Activated CD4-positive, alpha-beta T cell treated with anti-CD3 and anti-CD28 coated beads for 48 hours (primary cell): ENCODE measurements around the gene CYSTM1.

Experiments
- DNase-seq: peaks from one replicate; pipeline ENCODE4 v3.0.0-alpha.2; 2020

Gene CYSTM1

GRCh38 chr5:140239939-140240700, 65.1 kb downstream of the CYSTM1 start:
- peak; percentile 81 for DNase-seq

GRCh38 chr5:140240987-140241706, 66.2 kb downstream of the CYSTM1 start:
- no peak for DNase-seq

- no peak for DNase-seq
These were observed 67.1 kb downstream of the CYSTM1 start for GRCh38 chr5:140242099-140242498.

- DNase-seq: no peak
These were observed 68.0 kb downstream of the CYSTM1 start for GRCh38 chr5:140242890-140243585.

DNA sequence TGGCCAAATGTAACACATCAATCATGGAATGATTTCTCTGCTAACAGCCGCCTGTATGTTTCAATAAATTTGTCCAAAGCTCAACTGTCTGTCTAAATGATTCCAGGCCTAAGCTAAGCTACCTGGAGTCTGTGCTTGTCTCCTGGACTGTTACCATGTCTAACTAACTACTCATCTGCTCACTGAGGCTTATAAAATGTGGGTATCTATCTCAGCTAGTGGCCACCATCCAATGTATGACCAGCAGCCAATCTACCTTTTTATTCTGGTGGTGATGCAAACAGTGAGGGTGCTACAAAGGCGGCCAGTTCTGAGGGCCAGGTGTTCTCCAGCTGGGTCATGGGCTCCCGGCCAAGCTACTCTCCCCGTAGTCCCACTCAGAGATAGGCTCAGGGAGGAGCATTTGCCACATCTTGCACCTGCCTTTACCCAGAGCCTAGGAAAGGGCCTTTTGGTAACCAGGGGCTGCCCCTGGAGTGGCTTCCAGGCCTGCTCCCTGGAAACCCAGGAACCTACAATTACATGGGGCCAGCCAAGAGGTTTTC, 68.8 kb downstream of the CYSTM1 start:
- no peak for DNase-seq

GRCh38 chr5:140244525-140245025, 69.6 kb downstream of the CYSTM1 start:
- peak; percentile 90 for DNase-seq

DNA sequence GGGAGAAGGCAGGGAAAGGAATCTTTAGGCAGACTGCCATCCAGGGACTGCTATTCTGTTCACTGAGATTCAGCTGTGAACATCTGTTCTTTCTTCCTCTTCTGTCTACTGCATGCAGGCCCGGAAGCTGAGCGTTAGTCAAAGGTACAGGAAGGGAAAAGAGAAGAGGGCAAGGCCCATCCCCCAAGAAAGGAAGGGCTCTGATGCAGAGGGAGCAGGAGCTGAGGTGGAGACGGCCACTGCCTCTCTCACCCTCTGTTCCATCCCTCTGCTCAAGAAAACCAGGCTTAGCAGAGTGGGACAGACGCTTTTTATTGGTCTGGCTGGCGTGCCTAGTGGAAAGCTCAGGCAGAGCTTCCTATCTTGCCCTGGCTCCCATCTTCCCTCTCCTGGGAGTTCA, 70.4 kb downstream of the CYSTM1 start:
- no peak for DNase-seq

DNA sequence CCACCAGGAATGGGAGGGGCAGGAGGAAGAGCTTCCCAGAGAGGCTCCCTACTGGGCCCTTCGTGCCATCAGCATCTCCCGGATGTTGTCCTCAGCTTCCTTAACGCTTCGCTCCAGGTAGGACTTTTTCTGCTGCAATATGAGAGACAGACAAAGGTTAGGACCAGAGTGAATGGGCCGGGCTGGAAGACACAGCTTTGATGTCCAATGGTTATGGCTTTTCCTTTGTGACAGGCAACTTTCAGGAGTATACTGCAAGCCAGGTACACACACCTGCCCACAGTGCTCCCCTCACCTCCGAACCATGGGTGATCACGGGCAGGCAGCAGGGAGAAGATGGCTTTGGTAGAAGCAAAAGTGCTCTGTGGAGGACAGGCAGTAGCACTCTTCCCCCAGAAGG, 70.9 kb downstream of the CYSTM1 start:
- DNase-seq: no peak

- DNase-seq: no peak
These were observed 71.6 kb downstream of the CYSTM1 start for GRCh38 chr5:140246378-140247122.

DNA sequence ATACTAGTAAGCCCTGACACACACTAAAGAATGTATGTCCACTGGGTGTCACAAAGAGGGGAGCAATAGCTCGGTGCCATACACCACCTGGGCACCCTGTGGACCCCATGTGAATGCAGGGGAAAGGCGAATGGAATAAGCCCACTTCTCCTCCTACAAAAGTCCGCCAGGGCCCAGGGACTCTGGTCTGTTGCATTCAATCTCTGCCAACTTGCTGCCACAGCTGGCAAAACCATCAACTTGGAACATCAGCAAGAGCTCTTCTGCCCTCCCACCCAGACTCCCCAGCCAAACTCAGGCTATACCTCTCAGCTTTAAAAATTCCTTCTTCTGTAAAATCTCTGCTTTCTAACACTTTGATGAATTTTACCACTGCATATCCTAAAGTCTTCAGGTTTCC, 73.4 kb downstream of the CYSTM1 start:
- DNase-seq: no peak

- no peak for DNase-seq
These were observed 74.5 kb downstream of the CYSTM1 start for GRCh38 chr5:140249536-140249935.

GRCh38 chr5:140250386-140250785, 75.4 kb downstream of the CYSTM1 start:
- DNase-seq: no peak

DNA sequence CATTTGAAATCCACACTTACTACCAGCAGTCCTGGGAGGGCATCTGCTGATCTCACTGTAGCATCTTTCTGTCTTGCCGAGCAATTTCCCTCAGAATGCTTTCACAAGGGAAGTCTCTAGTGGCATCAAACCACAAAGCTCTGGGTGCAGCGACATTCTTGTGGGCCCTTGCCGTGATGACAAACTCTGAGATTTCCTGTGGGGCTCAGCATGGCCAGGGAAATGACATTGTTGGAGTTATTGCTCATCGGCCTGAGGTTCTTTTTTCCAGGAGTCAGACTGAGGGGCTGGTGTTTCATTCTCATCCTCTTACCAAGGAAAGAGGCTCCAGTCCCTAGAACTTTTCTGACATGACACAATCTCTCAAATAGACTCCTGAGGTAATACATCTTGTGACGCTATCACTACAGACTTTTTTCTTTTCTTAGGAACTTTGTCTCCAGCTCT, 76.6 kb downstream of the CYSTM1 start:
- peak; percentile 81 for DNase-seq

GRCh38 chr5:140252470-140253126, 77.6 kb downstream of the CYSTM1 start:
- no peak for DNase-seq

GRCh38 chr5:140253985-140254384, 79.0 kb downstream of the CYSTM1 start:
- DNase-seq: no peak

DNA sequence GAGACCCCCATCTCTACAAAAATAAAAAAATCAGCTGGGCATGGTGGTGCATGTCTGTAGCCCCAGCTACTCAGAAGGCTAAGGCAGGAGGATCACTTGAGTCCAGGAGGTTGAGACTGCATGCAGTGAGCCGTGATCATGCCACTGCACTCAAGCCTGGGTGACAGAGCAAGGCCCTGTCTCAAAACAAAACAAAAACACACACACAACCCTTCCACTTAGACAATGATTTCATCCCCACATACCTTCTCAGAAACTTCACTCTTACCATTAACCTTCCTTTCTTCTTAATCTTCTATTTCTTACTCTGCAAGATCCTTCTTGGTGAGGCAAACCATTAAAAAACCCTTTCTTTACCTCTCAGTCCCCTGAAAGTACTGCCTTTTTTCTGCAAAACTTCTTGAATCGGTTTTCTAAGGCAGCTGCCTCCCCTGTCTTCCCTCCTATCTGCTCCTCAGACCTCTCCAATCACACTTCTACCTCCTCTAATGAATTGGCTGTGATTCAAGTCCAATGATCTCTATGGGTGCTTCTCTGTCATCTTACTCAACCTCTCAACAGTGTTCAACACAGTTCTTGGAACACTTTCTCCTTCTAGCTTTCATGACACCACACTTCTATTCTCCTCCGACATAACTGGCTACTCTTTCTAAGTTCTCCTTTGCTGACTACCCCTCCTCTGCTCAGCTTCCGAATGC, 80.6 kb downstream of the CYSTM1 start:
- no peak for DNase-seq

DNA sequence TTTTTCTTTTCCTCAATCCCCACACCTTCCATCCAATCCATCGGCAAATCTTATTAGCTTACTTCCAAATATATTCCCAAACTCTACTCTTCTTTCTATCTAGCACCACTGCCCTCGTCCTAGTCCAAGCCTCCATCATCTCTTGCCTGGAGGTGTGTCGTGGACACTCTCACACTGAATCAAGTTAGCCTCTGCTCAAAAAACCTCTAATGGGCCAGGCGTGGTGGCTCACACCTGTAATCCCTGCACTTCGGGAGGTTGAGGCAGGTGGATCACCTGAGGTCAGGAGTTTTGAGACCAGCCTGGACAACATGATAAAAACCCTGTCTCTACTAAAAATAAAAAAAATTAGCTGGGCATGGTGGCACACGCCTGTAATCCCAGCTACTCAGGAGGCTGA, 81.7 kb downstream of the CYSTM1 start:
- no peak for DNase-seq

- DNase-seq: no peak
These were observed 83.0 kb downstream of the CYSTM1 start for GRCh38 chr5:140258016-140258415.

DNA sequence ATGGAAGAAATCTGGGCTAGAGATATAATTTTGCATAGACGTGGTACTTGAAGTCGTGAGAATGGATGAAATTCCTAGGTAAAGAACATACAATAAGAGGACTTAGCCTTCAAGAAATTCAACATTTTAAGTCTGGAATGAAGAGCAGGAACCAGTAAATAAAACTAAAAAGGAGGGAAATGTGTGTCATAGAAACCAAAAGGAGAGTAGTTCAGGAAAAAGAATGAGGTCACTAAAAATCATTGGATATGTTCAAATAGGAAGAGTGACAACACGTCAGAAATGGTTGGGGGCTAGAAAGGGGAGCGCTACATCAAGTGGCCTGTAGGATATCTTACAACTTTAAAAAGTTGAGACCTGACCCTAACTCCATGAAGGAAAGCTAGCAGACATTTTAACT, 83.9 kb downstream of the CYSTM1 start:
- DNase-seq: no peak

GRCh38 chr5:140259500-140259899, 84.5 kb downstream of the CYSTM1 start:
- no peak for DNase-seq

DNA sequence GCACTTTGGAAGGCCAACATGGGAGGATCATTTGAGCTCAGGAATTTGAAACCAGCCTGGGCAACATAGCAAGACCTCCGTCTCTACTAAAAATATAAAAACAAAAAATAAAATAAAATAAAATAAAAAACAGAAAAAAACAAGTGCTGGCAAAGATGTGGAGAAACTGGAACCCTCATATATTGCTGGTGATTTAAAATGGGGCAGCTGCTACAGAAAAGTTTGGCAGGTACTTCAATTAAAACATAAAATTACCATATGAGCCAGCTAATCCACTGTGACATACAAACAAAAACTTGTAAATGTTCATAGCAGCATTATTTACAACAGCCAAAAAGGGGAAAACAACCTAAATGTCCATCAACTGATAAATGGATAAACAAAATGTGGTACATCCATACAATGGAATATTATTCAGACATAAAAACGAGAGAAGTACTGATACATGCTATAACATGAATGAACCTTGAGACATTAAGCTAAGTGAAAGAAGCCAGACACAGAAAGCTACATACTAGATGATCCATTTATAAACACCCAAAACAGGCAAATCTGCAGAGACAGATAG, 85.2 kb downstream of the CYSTM1 start:
- DNase-seq: no peak
